ENCODE results near the gene YDJC. TPM values are rescaled to one million over a fixed set of nuclear protein-coding genes. Genes with fewer than 3 reads are reported as not detected.
"Not testable (repeated sequence)": the region's sequence is repeated elsewhere in the genome, so short reads cannot be mapped to it uniquely, and the experiment has no call there.

The YDJC gene
- total RNA-seq, 2 experiments from 2014 or later, result 50.3 to 53.2 TPM

GRCh38 chr22:21612858-21613257 is 17.0 kb downstream of the YDJC start:
- Mint-ChIP-seq H3K36me3 (ENCODE audit: low read depth) (peaks cover 18% of the 10 kb centered on the region), H3K27ac (no peak overlapping the region), H3K4me1 (ENCODE audit: low read depth) (peaks cover 16% of the 10 kb centered on the region), H3K27me3 (ENCODE audit: low read depth) (no peaks in the 10 kb centered on the region), H3K9me3 (no peaks in the 10 kb centered on the region), H3K4me3 (no peak overlapping the region)
- DNase-seq, result no peak
- CTCF ChIA-PET, result interaction anchor here (1.0 to 1.9 kb wide), 2 partner anchors 12 to 34 kb away, joined by 3 to 5 read pairs; no protein-coding TSS in a partner anchor
- intact Hi-C loops (cut with micrococcal nuclease), result loop anchor here (10.0 kb wide), 1 partner anchor 582 kb away; no protein-coding TSS in a partner anchor

GRCh38 chr22:21611210-21611977 is 18.4 kb downstream of the YDJC start:
- peaks cover 21% of the 10 kb centered on the region for H3K36me3 Mint-ChIP-seq (ENCODE audit: low read depth)
- CTCF ChIA-PET, result interaction anchor here (1.0 kb wide), 1 partner anchor 13 kb away, joined by 3 read pairs; no protein-coding TSS in a partner anchor
- H3K4me1 Mint-ChIP-seq (ENCODE audit: low read depth), result peaks cover 26% of the 10 kb centered on the region
- H3K9me3 Mint-ChIP-seq, result no peaks in the 10 kb centered on the region
- H3K27me3 Mint-ChIP-seq (ENCODE audit: low read depth), result no peaks in the 10 kb centered on the region
- intact Hi-C loops (cut with micrococcal nuclease), result loop anchor here (10.0 kb wide), 1 partner anchor 583 kb away; no protein-coding TSS in a partner anchor
- no peak for DNase-seq
- no peak overlapping the region for H3K4me3 Mint-ChIP-seq
- peak overlapping the region; percentile 61 for H3K27ac Mint-ChIP-seq

- not testable (repeated sequence) for H3K27ac Mint-ChIP-seq; DNase-seq; H3K9me3 Mint-ChIP-seq; H3K27me3 Mint-ChIP-seq (ENCODE audit: low read depth); H3K4me3 Mint-ChIP-seq
- Mint-ChIP-seq H3K36me3 (ENCODE audit: low read depth) (peaks cover 18% of the 10 kb centered on the region), H3K4me1 (ENCODE audit: low read depth) (peaks cover 29% of the 10 kb centered on the region)
- CTCF ChIA-PET, result interaction anchor here (1.0 to 1.4 kb wide), 2 partner anchors 14 to 32 kb away, joined by 3 read pairs; partner anchors contain the start of gene SDF2L1
- intact Hi-C loops (cut with micrococcal nuclease), result loop anchor here (10.0 kb wide), 1 partner anchor 585 kb away; no protein-coding TSS in a partner anchor
These were observed 20.2 kb downstream of the YDJC start for GRCh38 chr22:21609556-21610157.

- CTCF ChIA-PET, result no interaction called here
- no peak overlapping the region for H3K4me3 Mint-ChIP-seq
- peak overlapping the region; percentile 36 for H3K27ac Mint-ChIP-seq
- no peaks in the 10 kb centered on the region for H3K9me3 Mint-ChIP-seq
- peaks cover 33% of the 10 kb centered on the region for H3K4me1 Mint-ChIP-seq (ENCODE audit: low read depth)
- no peaks in the 10 kb centered on the region for H3K27me3 Mint-ChIP-seq (ENCODE audit: low read depth)
- H3K36me3 Mint-ChIP-seq (ENCODE audit: low read depth), result peaks cover 5% of the 10 kb centered on the region
- no peak for DNase-seq
- intact Hi-C loops (cut with micrococcal nuclease), result no loop called here
These were observed 23.0 kb downstream of the YDJC start for GRCh38 chr22:21606775-21607174.

- H3K36me3 Mint-ChIP-seq (ENCODE audit: low read depth), result peaks cover 3% of the 10 kb centered on the region
- no peak overlapping the region for H3K4me3 Mint-ChIP-seq
- DNase-seq, result no peak
- peaks cover 28% of the 10 kb centered on the region for H3K4me1 Mint-ChIP-seq (ENCODE audit: low read depth)
- H3K9me3 Mint-ChIP-seq, result no peaks in the 10 kb centered on the region
- no peaks in the 10 kb centered on the region for H3K27me3 Mint-ChIP-seq (ENCODE audit: low read depth)
- CTCF ChIA-PET, result interaction anchor here (0.6 kb wide), 1 partner anchor 43 kb away, joined by 5 read pairs; no protein-coding TSS in a partner anchor
- peak overlapping the region; percentile 15 for H3K27ac Mint-ChIP-seq
- intact Hi-C loops (cut with micrococcal nuclease), result no loop called here
These were observed 23.8 kb downstream of the YDJC start for GRCh38 chr22:21605887-21606564.

GRCh38 chr22:21603973-21604372 is 25.8 kb downstream of the YDJC start:
- CTCF ChIA-PET, result interaction anchor here (0.8 to 1.1 kb wide), 2 partner anchors 24 to 38 kb away, joined by 3 read pairs; partner anchors contain the start of gene SDF2L1

GRCh38 chr22:21602579-21602978 is 27.2 kb downstream of the YDJC start:
- intact Hi-C loops (cut with micrococcal nuclease), result no loop called here
- DNase-seq, result no peak
- no peaks in the 10 kb centered on the region for H3K27me3 Mint-ChIP-seq (ENCODE audit: low read depth)
- H3K36me3 Mint-ChIP-seq (ENCODE audit: low read depth), result peaks cover 2% of the 10 kb centered on the region
- peaks cover 40% of the 10 kb centered on the region for H3K4me1 Mint-ChIP-seq (ENCODE audit: low read depth)
- no peak overlapping the region for H3K4me3 Mint-ChIP-seq
- H3K27ac Mint-ChIP-seq, result no peak overlapping the region
- CTCF ChIA-PET, result interaction anchor here (1.0 kb wide), 1 partner anchor 26 kb away, joined by 5 read pairs; the partner anchor contains the start of gene YDJC
- H3K9me3 Mint-ChIP-seq, result no peaks in the 10 kb centered on the region

More at GRCh38 chr22:21603973-21604372, 25.8 kb downstream of the YDJC start:
- Mint-ChIP-seq H3K4me3 (no peak overlapping the region), H3K27ac (no peak overlapping the region), H3K9me3 (no peaks in the 10 kb centered on the region), H3K27me3 (ENCODE audit: low read depth) (no peaks in the 10 kb centered on the region), H3K4me1 (ENCODE audit: low read depth) (peaks cover 37% of the 10 kb centered on the region), H3K36me3 (ENCODE audit: low read depth) (peaks cover 3% of the 10 kb centered on the region)
- intact Hi-C loops (cut with micrococcal nuclease), result no loop called here
- no peak for DNase-seq

- H3K27ac Mint-ChIP-seq, result no peak overlapping the region
- CTCF ChIA-PET, result no interaction called here
- H3K9me3 Mint-ChIP-seq, result no peaks in the 10 kb centered on the region
- intact Hi-C loops (cut with micrococcal nuclease), result loop anchor here (10.0 kb wide), 1 partner anchor 56 kb away; no protein-coding TSS in a partner anchor
- peaks cover 31% of the 10 kb centered on the region for H3K4me1 Mint-ChIP-seq (ENCODE audit: low read depth)
- DNase-seq, result no peak
- H3K27me3 Mint-ChIP-seq (ENCODE audit: low read depth), result no peaks in the 10 kb centered on the region
- no peak overlapping the region for H3K4me3 Mint-ChIP-seq
- H3K36me3 Mint-ChIP-seq (ENCODE audit: low read depth), result peaks cover 21% of the 10 kb centered on the region
These were observed 30.5 kb downstream of the YDJC start for GRCh38 chr22:21599053-21599893.

- CTCF ChIA-PET, result interaction anchor here (0.6 to 1.4 kb wide), 3 partner anchors 23 to 318 kb away, joined by 3 to 4 read pairs (median 3); no protein-coding TSS in a partner anchor
- Mint-ChIP-seq H3K27ac (peak overlapping the region; percentile 17), H3K4me1 (ENCODE audit: low read depth) (peaks cover 36% of the 10 kb centered on the region), H3K27me3 (ENCODE audit: low read depth) (no peaks in the 10 kb centered on the region), H3K36me3 (ENCODE audit: low read depth) (peaks cover 30% of the 10 kb centered on the region), H3K4me3 (no peak overlapping the region), H3K9me3 (no peaks in the 10 kb centered on the region)
- DNase-seq, result no peak
- intact Hi-C loops (cut with micrococcal nuclease), result loop anchor here (10.0 kb wide), 1 partner anchor 56 kb away; no protein-coding TSS in a partner anchor
These were observed 31.5 kb downstream of the YDJC start for GRCh38 chr22:21598302-21598701.

GRCh38 chr22:21596356-21597135 is 33.3 kb downstream of the YDJC start:
- Mint-ChIP-seq H3K4me1 (ENCODE audit: low read depth) (peaks cover 37% of the 10 kb centered on the region), H3K36me3 (ENCODE audit: low read depth) (peaks cover 36% of the 10 kb centered on the region)
- CTCF ChIA-PET; H3K4me3 Mint-ChIP-seq; H3K27me3 Mint-ChIP-seq (ENCODE audit: low read depth); H3K9me3 Mint-ChIP-seq; DNase-seq; H3K27ac Mint-ChIP-seq: not testable (repeated sequence)
- intact Hi-C loops (cut with micrococcal nuclease), result loop anchor here (10.0 kb wide), 1 partner anchor 58 kb away; no protein-coding TSS in a partner anchor
